Neural cell (in vitro differentiated cells): ENCODE results near the gene NPAS3. TPM values are rescaled to one million over a fixed set of nuclear protein-coding genes. Genes with fewer than 3 reads are reported as not detected.
A peak's percentile ranks its signal among the peaks of the same experiment; 100 is the strongest.

Experiments used
- H2AFZ ChIP-seq: fragments of 200-600, 300-800 bp; sonication (generic), shearing (Covaris generic); 2 replicates; pipeline ENCODE4 v1.6.0; 2014; ENCODE audit warnings: low read depth, mild to moderate bottlenecking, antibody characterized with exemption, low read length, moderate library complexity
- H3F3A ChIP-seq: fragments of 200-600 bp; shearing (Covaris generic); 2 replicates; pipeline ENCODE4 v1.6.1; 2016; ENCODE audit warnings: mild to moderate bottlenecking, moderate library complexity, mixed read lengths, antibody characterized with exemption, low read length; ENCODE audit not compliant: insufficient read depth, poor library complexity, severe bottlenecking
- H3K27ac ChIP-seq: fragments of 200-600, 300-800 bp; sonication (generic), shearing (Covaris generic); 2 replicates; pipeline ENCODE4 v1.5.1; 2014; ENCODE audit warnings: mild to moderate bottlenecking, low read length, moderate library complexity
- H3K27me3 ChIP-seq: fragments of 300-800, 200-600 bp; sonication (generic), shearing (Covaris generic); 2 replicates; pipeline ENCODE4 v1.6.0; 2014; ENCODE audit warnings: mild to moderate bottlenecking, low read depth, low read length, moderate library complexity; ENCODE audit not compliant: insufficient read depth
- H3K36me3 ChIP-seq: fragments of 300-800, 200-600 bp; sonication (generic), shearing (Covaris generic); 2 replicates; pipeline ENCODE4 v1.5.1; 2014; ENCODE audit warnings: mild to moderate bottlenecking, antibody characterized with exemption, low read length, moderate library complexity; ENCODE audit not compliant: insufficient read depth
- H3K4me2 ChIP-seq: fragments of 300-800, 200-600 bp; sonication (generic), shearing (Covaris generic); 2 replicates; pipeline ENCODE4 v1.6.0; 2014; ENCODE audit warnings: mild to moderate bottlenecking, low read length
- H3K4me3 ChIP-seq: fragments of 300-800, 200-600 bp; sonication (generic), shearing (Covaris generic); 2 replicates; pipeline ENCODE4 v1.5.1; 2014; ENCODE audit warnings: mild to moderate bottlenecking, low read length, moderate library complexity
- H3K79me2 ChIP-seq: fragments of 200-600 bp; shearing (Covaris generic); replicated peaks from 2 replicates; pipeline ENCODE4 v1.6.0; 2014; ENCODE audit warnings: mild to moderate bottlenecking, low read length, moderate library complexity; ENCODE audit not compliant: insufficient read depth
- H3K9ac ChIP-seq: fragments of 300-800, 200-600 bp; sonication (generic), shearing (Covaris generic); 2 replicates; pipeline ENCODE4 v1.6.1; 2016; ENCODE audit warnings: mild to moderate bottlenecking, low read length, mixed read lengths
- H3K9me2 ChIP-seq: fragments of 200-600 bp; shearing (Covaris generic); 2 replicates; pipeline ENCODE4 v1.6.1; 2016; ENCODE audit warnings: mild to moderate bottlenecking, low read length, mixed read lengths; ENCODE audit not compliant: insufficient read depth
- H3K9me3 ChIP-seq: fragments of 200-600, 300-800 bp; sonication (generic), shearing (Covaris generic); 2 replicates; pipeline ENCODE4 v1.6.1; 2016; ENCODE audit warnings: mild to moderate bottlenecking, mixed run types, low read length, moderate library complexity, mixed read lengths
- H4K20me1 ChIP-seq: fragments of 200-600 bp; shearing (Covaris generic); 2 replicates; pipeline ENCODE4 v1.6.1; 2016; ENCODE audit warnings: mild to moderate bottlenecking, mixed run types; ENCODE audit not compliant: insufficient read depth
- EZH2 ChIP-seq: fragments of 200-600, 300-800 bp; shearing (Covaris generic), sonication (generic); IDR thresholded peaks from 2 replicates; pipeline ENCODE4 v1.6.1; 2014; ENCODE audit warnings: antibody characterized with exemption, low read length, borderline replicate concordance, mild to moderate bottlenecking; ENCODE audit not compliant: insufficient read depth, poor library complexity, severe bottlenecking
- MXI1 ChIP-seq: fragments of 450-650 bp; conservative IDR thresholded peaks from 2 replicates; pipeline ENCODE4 v1.6.1; 2014; ENCODE audit warnings: antibody characterized with exemption, mild to moderate bottlenecking; ENCODE audit not compliant: poor library complexity, severe bottlenecking
- POLR2AphosphoS5 ChIP-seq: IDR thresholded peaks from 2 replicates; pipeline ENCODE4 v1.6.1; 2012
- RAD21 ChIP-seq: fragments of 450-650 bp; conservative IDR thresholded peaks from 2 replicates; pipeline ENCODE4 v1.6.1; 2014; ENCODE audit warnings: antibody characterized with exemption, mild to moderate bottlenecking, moderate library complexity
- SMC3 ChIP-seq: fragments of 450-650 bp; conservative IDR thresholded peaks from 2 replicates; pipeline ENCODE4 v1.6.1; 2014; ENCODE audit warnings: antibody characterized with exemption, mild to moderate bottlenecking, moderate library complexity; ENCODE audit not compliant: poor library complexity
- TAF1 ChIP-seq: IDR thresholded peaks from 2 replicates; pipeline ENCODE4 v1.6.1; 2012; ENCODE audit warnings: low read depth
- polyA plus RNA-seq: library from polyadenylated mRNA; depleted of rRNA; stranded (reverse); fragments of >200 nt; gene quantifications from 2 replicates; pipeline ENCODE4 v1.2.3, GENCODE V29; 2014
- TF ChIP-seq, protein P1 (sequence below): IDR thresholded peaks from 2 replicates; pipeline ENCODE4 v1.6.1; 2012; ENCODE audit warnings: borderline replicate concordance

NPAS3 gene
- polyA plus RNA-seq, 1 donor from 2014 or later, result 1.3 TPM

DNA sequence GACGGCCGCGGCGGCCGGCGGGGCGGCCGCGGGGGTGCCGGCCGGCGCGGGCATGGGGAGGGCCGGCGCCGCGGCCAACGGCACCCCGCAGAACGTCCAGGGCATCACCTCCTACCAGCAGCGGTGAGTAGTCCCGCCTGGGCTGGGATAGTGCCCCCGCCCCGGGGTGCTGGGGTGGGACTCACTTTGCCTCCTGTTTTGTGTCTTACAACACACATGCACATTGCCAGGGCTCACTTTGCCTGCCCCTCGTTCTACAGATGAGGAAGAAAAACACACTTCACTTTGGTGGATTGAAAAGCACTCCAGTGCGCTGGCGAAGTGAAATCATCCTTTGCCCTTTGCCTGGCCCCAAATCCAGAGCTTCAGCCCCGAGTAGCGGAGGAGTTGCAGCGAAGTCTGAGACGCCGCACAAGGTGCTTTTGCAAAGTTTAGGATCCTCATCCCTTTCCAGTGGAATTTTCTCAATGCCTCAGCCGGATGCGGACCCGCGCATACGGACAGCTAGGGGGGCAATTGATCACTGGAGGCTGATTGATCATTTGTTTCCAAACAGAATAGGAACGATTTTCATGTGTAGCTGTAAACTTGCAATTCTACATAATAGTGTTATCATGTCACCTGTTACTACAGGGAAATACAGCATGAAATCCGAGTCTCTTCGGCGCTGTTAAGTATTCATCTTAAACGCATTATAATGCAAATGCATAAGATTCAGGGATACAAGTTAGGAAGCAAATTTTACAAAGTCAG, 3.6 kb upstream of the NPAS3 start:
- no peaks in the 10 kb centered on the region for H3F3A ChIP-seq
- TF ChIP-seq EZH2, result no peak
- TF ChIP-seq TAF1, result no peak
- no peak for TF ChIP-seq POLR2AphosphoS5
- TF ChIP-seq MXI1, result no peak
- TF ChIP-seq, protein P1, sequence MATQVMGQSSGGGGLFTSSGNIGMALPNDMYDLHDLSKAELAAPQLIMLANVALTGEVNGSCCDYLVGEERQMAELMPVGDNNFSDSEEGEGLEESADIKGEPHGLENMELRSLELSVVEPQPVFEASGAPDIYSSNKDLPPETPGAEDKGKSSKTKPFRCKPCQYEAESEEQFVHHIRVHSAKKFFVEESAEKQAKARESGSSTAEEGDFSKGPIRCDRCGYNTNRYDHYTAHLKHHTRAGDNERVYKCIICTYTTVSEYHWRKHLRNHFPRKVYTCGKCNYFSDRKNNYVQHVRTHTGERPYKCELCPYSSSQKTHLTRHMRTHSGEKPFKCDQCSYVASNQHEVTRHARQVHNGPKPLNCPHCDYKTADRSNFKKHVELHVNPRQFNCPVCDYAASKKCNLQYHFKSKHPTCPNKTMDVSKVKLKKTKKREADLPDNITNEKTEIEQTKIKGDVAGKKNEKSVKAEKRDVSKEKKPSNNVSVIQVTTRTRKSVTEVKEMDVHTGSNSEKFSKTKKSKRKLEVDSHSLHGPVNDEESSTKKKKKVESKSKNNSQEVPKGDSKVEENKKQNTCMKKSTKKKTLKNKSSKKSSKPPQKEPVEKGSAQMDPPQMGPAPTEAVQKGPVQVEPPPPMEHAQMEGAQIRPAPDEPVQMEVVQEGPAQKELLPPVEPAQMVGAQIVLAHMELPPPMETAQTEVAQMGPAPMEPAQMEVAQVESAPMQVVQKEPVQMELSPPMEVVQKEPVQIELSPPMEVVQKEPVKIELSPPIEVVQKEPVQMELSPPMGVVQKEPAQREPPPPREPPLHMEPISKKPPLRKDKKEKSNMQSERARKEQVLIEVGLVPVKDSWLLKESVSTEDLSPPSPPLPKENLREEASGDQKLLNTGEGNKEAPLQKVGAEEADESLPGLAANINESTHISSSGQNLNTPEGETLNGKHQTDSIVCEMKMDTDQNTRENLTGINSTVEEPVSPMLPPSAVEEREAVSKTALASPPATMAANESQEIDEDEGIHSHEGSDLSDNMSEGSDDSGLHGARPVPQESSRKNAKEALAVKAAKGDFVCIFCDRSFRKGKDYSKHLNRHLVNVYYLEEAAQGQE, result no peak
- H3K27ac ChIP-seq, result no peak overlapping the region
- no peaks in the 10 kb centered on the region for H3K9me2 ChIP-seq
- H3K4me2 ChIP-seq, result peak overlapping the region; percentile 94
- peaks cover 62% of the 10 kb centered on the region for H3K27me3 ChIP-seq
- H3K9me3 ChIP-seq, result no peaks in the 10 kb centered on the region
- peak overlapping the region; percentile 84 for H3K4me3 ChIP-seq
- H2AFZ ChIP-seq, result no peak overlapping the region
- H3K9ac ChIP-seq, result peak overlapping the region; percentile 25
- peaks cover 20% of the 10 kb centered on the region for H3K79me2 ChIP-seq
- H3K36me3 ChIP-seq, result no peaks in the 10 kb centered on the region
- no peaks in the 10 kb centered on the region for H4K20me1 ChIP-seq

DNA sequence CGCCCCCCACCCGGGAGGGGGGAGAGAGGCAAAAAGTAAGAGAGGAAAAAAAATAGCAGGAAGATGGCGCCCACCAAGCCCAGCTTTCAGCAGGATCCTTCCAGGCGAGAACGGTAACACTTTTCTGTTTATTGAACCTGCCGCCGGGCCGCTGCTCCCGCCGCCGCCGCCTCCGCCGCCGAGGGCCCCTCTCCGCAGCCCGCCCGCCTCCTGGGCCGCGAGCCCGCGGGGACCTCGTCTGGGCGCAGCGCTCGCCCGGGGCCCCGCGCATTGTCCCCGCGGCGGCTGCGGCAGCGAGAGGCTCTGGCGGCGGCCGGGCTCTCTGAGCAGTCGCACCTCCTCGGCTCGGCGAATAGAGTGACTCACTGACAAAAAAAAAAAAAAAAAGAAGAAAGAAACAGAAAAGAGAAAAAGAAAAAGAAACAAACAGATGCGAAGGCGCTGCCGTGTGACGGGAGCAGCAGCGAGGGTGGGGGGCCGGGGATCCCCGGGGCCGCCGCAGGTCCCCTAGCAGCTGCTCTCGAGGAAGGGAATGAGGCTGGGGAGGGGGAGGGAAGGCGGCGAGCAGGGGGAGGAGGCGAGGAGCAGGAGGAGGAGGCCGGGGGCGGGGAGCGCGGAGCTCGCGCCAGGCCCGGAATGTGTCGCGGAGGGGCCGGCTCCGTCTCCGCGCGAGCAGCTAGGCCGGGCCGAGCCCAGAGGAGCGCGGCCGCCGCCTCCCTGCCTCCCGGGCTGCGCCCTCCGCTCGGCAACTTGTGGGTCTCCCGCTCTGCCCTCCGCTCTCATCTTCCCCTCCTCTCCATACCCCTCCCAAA, 781 bp downstream of the NPAS3 start:
- Histone ChIP-seq H3K27ac (no peak overlapping the region), H2AFZ (no peak overlapping the region), H3K36me3 (no peaks in the 10 kb centered on the region), H3K79me2 (peaks cover 51% of the 10 kb centered on the region), H3K27me3 (peaks cover 24% of the 10 kb centered on the region), H3K4me3 (peak overlapping the region; percentile 73), H3K9me3 (no peaks in the 10 kb centered on the region), H3F3A (no peaks in the 10 kb centered on the region), H3K9me2 (no peaks in the 10 kb centered on the region), H3K9ac (peak overlapping the region; percentile 66), H4K20me1 (no peaks in the 10 kb centered on the region), H3K4me2 (no peak overlapping the region)
- TF ChIP-seq SMC3 (no peak), EZH2 (no peak), MXI1 (peak; percentile 7), POLR2AphosphoS5 (peak; percentile 51), RAD21 (peak; percentile 21)
- TF ChIP-seq, protein P1, result peak; percentile 14
